ENCODE results near the gene COL23A1.
"Not testable (repeated sequence)": the region's sequence is repeated elsewhere in the genome, so short reads cannot be mapped to it uniquely, and the experiment has no call there.

Gene COL23A1

GRCh38 chr5:178198706-178199105, 391.5 kb downstream of the COL23A1 start:
- Histone ChIP-seq H3K4me3 (ENCODE audit: low read depth, low read length) (no peak overlapping the region), H3K4me1 (ENCODE audit: control insufficient read depth, insufficient read depth, low read length) (no peaks in the 10 kb centered on the region), H3K9me3 (ENCODE audit: control insufficient read depth, insufficient read depth, low read depth, low read length) (no peaks in the 10 kb centered on the region), H3K36me3 (ENCODE audit: control insufficient read depth in 2 of 2, insufficient read depth in 1 of 2, low read length in 2 of 2) (no peaks in the 10 kb centered on the region), H3K27ac (ENCODE audit: extremely low read depth, low read depth, low read length) (no peak overlapping the region)
- TF ChIP-seq ZNF10 (tag by site-specific recombination; IDR thresholded peaks at IDR 0.05) (no peak), ZBTB8A (tag by site-specific recombination; IDR thresholded peaks at IDR 0.05) (no peak), ZNF791 (tag by site-specific recombination; IDR thresholded peaks at IDR 0.05) (no peak), ZNF585B (tag by site-specific recombination; IDR thresholded peaks at IDR 0.05) (no peak), ZNF140 (tag by site-specific recombination; IDR thresholded peaks at IDR 0.05) (no peak), ATF2 (tag by site-specific recombination; IDR thresholded peaks at IDR 0.05; ENCODE audit: low read depth) (no peak), ZNF549 (tag by site-specific recombination; IDR thresholded peaks at IDR 0.05) (no peak), ZNF133 (tag by site-specific recombination; IDR thresholded peaks at IDR 0.05) (no peak), ZNF266 (tag by site-specific recombination; IDR thresholded peaks at IDR 0.05; ENCODE audit: low read depth) (no peak), ZNF184 (tag by site-specific recombination; IDR thresholded peaks at IDR 0.05) (no peak), ZBTB21 (tag by site-specific recombination; IDR thresholded peaks at IDR 0.05) (no peak), ZNF707 (tag by site-specific recombination; IDR thresholded peaks at IDR 0.05) (no peak), TCF7L2 (IDR thresholded peaks at IDR 0.05; ENCODE audit: borderline replicate concordance, low read depth, low read length) (no peak), ZNF248 (tag by site-specific recombination; IDR thresholded peaks at IDR 0.05) (no peak), ZNF521 (tag by site-specific recombination; IDR thresholded peaks at IDR 0.05) (no peak), ZBTB17 (tag by site-specific recombination; IDR thresholded peaks at IDR 0.05) (no peak), GFI1B (tag by site-specific recombination; IDR thresholded peaks at IDR 0.05) (no peak), ZNF768 (tag by site-specific recombination; IDR thresholded peaks at IDR 0.05) (no peak), BCL11A (tag by site-specific recombination; IDR thresholded peaks at IDR 0.05; ENCODE audit: low read depth) (no peak)
- TF ChIP-seq, protein P1, sequence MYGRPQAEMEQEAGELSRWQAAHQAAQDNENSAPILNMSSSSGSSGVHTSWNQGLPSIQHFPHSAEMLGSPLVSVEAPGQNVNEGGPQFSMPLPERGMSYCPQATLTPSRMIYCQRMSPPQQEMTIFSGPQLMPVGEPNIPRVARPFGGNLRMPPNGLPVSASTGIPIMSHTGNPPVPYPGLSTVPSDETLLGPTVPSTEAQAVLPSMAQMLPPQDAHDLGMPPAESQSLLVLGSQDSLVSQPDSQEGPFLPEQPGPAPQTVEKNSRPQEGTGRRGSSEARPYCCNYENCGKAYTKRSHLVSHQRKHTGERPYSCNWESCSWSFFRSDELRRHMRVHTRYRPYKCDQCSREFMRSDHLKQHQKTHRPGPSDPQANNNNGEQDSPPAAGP (tag by site-specific recombination; IDR thresholded peaks at IDR 0.05), result no peak
- CTCF ChIA-PET, result no interaction called here
- POLR2A ChIA-PET, result interaction anchor here (1.1 kb wide), 1 partner anchor 83 kb away, joined by 4 read pairs; no protein-coding TSS in a partner anchor

DNA sequence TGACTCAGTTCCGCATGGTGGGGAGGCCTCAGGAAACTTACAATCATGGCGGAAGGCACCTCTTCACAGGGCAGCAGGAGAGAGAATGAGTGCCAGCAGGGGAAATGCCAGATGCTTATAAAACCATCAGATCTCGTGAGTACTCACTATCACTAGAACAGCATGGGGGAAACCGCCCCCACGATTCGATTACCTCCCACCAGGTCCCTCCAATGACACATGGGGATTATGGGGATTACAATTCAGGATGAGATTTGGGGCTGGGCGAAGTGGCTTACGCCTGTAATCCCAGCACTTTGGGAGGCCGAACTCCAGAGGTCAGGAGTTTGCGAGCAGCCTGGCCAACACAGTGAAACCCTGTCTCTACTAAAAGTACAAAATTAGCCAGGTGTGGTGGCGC, 392.0 kb downstream of the COL23A1 start:
- CTCF ChIA-PET, result interaction anchor here (0.6 kb wide), 1 partner anchor 123 kb away, joined by 4 read pairs; no protein-coding TSS in a partner anchor
- H3K4me3 ChIP-seq (ENCODE audit: low read depth, low read length); H3K4me1 ChIP-seq (ENCODE audit: control insufficient read depth, insufficient read depth, low read length); H3K27ac ChIP-seq (ENCODE audit: extremely low read depth, low read depth, low read length); POLR2A ChIA-PET; H3K36me3 ChIP-seq (ENCODE audit: control insufficient read depth in 2 of 2, insufficient read depth in 1 of 2, low read length in 2 of 2); H3K9me3 ChIP-seq (ENCODE audit: control insufficient read depth, insufficient read depth, low read depth, low read length): not testable (repeated sequence)
- peak; percentile 38 for TF ChIP-seq ZIC2 (tag by site-specific recombination; IDR thresholded peaks at IDR 0.05)

GRCh38 chr5:178196986-178197385, 393.2 kb downstream of the COL23A1 start:
- Histone ChIP-seq H3K9me3 (ENCODE audit: control insufficient read depth, insufficient read depth, low read depth, low read length) (no peaks in the 10 kb centered on the region), H3K4me3 (ENCODE audit: low read depth, low read length) (no peak overlapping the region), H3K36me3 (ENCODE audit: control insufficient read depth in 2 of 2, insufficient read depth in 1 of 2, low read length in 2 of 2) (no peaks in the 10 kb centered on the region), H3K27ac (ENCODE audit: extremely low read depth, low read depth, low read length) (no peak overlapping the region), H3K4me1 (ENCODE audit: control insufficient read depth, insufficient read depth, low read length) (no peaks in the 10 kb centered on the region)
- ChIA-PET CTCF (interaction anchor here (0.5 to 0.9 kb wide), 5 partner anchors 11 to 927 kb away, joined by 3 read pairs; no protein-coding TSS in a partner anchor), POLR2A (no interaction called here)
- TF ChIP-seq ZNF302 (tag by site-specific recombination; IDR thresholded peaks at IDR 0.05; ENCODE audit: low read depth) (no peak), ZNF248 (tag by site-specific recombination; IDR thresholded peaks at IDR 0.05) (no peak), FEZF1 (tag by site-specific recombination; IDR thresholded peaks at IDR 0.05) (no peak), HIC1 (tag by site-specific recombination; IDR thresholded peaks at IDR 0.05) (no peak), ZNF239 (tag by site-specific recombination; IDR thresholded peaks at IDR 0.05) (no peak), ZNF585B (tag by site-specific recombination; IDR thresholded peaks at IDR 0.05) (no peak), SALL2 (tag by site-specific recombination; IDR thresholded peaks at IDR 0.05; ENCODE audit: borderline replicate concordance) (no peak), ZNF23 (tag by site-specific recombination; IDR thresholded peaks at IDR 0.05; ENCODE audit: borderline replicate concordance) (no peak), ZNF324 (tag by site-specific recombination; IDR thresholded peaks at IDR 0.05) (no peak)

Data from HEK293 (cell line).